SK-N-SH treated with all-trans-retinoic acid at 6 μM for 48 hours (cell line): ENCODE results near the gene CAPN12.

ENCODE experiments used
- ATAC-seq: fragments of 200-7000 bp; cut with Tn5 transposase; 3 replicates; pipeline ENCODE4 v1.9.1; 2020; ENCODE audit warnings: mild to moderate bottlenecking, moderate library complexity
- CSDC2 ChIP-seq: fragments of 250-450 bp; sonication (Bioruptor Pico); IDR thresholded peaks from 2 replicates; pipeline ENCODE4 v1.5.0; 2020; ENCODE audit warnings: mild to moderate bottlenecking, moderate library complexity
- ESRRG ChIP-seq: fragments of 250-450 bp; sonication (Bioruptor Pico); IDR thresholded peaks from 2 replicates; pipeline ENCODE4 v1.6.1; 2021; ENCODE audit warnings: mild to moderate bottlenecking
- GLIS3 ChIP-seq: fragments of 250-450 bp; sonication (Bioruptor Pico); IDR thresholded peaks from 2 replicates; pipeline ENCODE4 v1.5.0; 2020; ENCODE audit warnings: mild to moderate bottlenecking, moderate library complexity
- ISL1 ChIP-seq: fragments of 250-450 bp; sonication (Bioruptor Pico); IDR thresholded peaks from 2 replicates; pipeline ENCODE4 v2.1.2; 2022; ENCODE audit warnings: mild to moderate bottlenecking, moderate library complexity
- PPARA ChIP-seq: fragments of 250-450 bp; sonication (Bioruptor Pico); IDR thresholded peaks from 2 replicates; pipeline ENCODE4 v1.5.0; 2020; ENCODE audit warnings: mild to moderate bottlenecking, borderline replicate concordance
- RARB ChIP-seq: fragments of 250-450 bp; sonication (Bioruptor Pico); IDR thresholded peaks from 2 replicates; pipeline ENCODE4 v1.8.0; 2021; ENCODE audit warnings: mild to moderate bottlenecking, moderate library complexity
- SNAI2 ChIP-seq: fragments of 250-450 bp; sonication (Bioruptor Pico); IDR thresholded peaks from 2 replicates; pipeline ENCODE4 v1.5.0; 2020; ENCODE audit warnings: mild to moderate bottlenecking, moderate library complexity
- TCF4 ChIP-seq: fragments of 250-450 bp; sonication (Bioruptor Pico); IDR thresholded peaks from 2 replicates; pipeline ENCODE4 v1.8.0; 2021; ENCODE audit warnings: mild to moderate bottlenecking, moderate library complexity, borderline replicate concordance
- TOX ChIP-seq: fragments of 250-450 bp; sonication (Bioruptor Pico); IDR thresholded peaks from 2 replicates; pipeline ENCODE4 v1.8.0; 2021; ENCODE audit warnings: mild to moderate bottlenecking, moderate library complexity, borderline replicate concordance
- ZC3H10 ChIP-seq: fragments of 250-450 bp; sonication (Bioruptor Pico); IDR thresholded peaks from 2 replicates; pipeline ENCODE4 v1.5.1; 2021; ENCODE audit warnings: mild to moderate bottlenecking, moderate library complexity
- ZFP3 ChIP-seq: fragments of 250-450 bp; sonication (Bioruptor Pico); IDR thresholded peaks from 2 replicates; pipeline ENCODE4 v1.5.0; 2020; ENCODE audit warnings: mild to moderate bottlenecking, moderate library complexity
- ZFP30 ChIP-seq: fragments of 450-650 bp; formaldehyde crosslinking; IDR thresholded peaks from 2 replicates; pipeline ENCODE4 v1.5.0; 2022; ENCODE audit warnings: mild to moderate bottlenecking, moderate library complexity
- ZNF70 ChIP-seq: fragments of 450-650 bp; formaldehyde crosslinking; IDR thresholded peaks from 2 replicates; pipeline ENCODE4 v1.5.0; 2020; ENCODE audit warnings: mild to moderate bottlenecking, moderate library complexity
- TF ChIP-seq, protein P1 (sequence below): fragments of 250-450 bp; sonication (Bioruptor Pico); IDR thresholded peaks from 2 replicates; pipeline ENCODE4 v1.5.1; 2021; ENCODE audit warnings: mild to moderate bottlenecking, moderate library complexity
- TF ChIP-seq, protein P2 (sequence below): fragments of 250-450 bp; sonication (Bioruptor Pico); IDR thresholded peaks from 2 replicates; pipeline ENCODE4 v1.5.0; 2020; ENCODE audit warnings: mild to moderate bottlenecking, moderate library complexity
- TF ChIP-seq, protein P3 (sequence below): fragments of 250-450 bp; sonication (Bioruptor Pico); IDR thresholded peaks from 2 replicates; pipeline ENCODE4 v1.5.1; 2020; ENCODE audit warnings: low read depth, mild to moderate bottlenecking, moderate library complexity
- TF ChIP-seq, protein P4 (sequence below): fragments of 250-450 bp; sonication (Bioruptor Pico); IDR thresholded peaks from 2 replicates; pipeline ENCODE4 v1.8.0; 2021; ENCODE audit warnings: low read depth, mild to moderate bottlenecking, moderate library complexity, borderline replicate concordance
- TF ChIP-seq, protein P5 (sequence below): fragments of 250-450 bp; sonication (Bioruptor Pico); IDR thresholded peaks from 2 replicates; pipeline ENCODE4 v1.8.0; 2020; ENCODE audit warnings: mild to moderate bottlenecking, moderate library complexity, borderline replicate concordance

Gene CAPN12

DNA sequence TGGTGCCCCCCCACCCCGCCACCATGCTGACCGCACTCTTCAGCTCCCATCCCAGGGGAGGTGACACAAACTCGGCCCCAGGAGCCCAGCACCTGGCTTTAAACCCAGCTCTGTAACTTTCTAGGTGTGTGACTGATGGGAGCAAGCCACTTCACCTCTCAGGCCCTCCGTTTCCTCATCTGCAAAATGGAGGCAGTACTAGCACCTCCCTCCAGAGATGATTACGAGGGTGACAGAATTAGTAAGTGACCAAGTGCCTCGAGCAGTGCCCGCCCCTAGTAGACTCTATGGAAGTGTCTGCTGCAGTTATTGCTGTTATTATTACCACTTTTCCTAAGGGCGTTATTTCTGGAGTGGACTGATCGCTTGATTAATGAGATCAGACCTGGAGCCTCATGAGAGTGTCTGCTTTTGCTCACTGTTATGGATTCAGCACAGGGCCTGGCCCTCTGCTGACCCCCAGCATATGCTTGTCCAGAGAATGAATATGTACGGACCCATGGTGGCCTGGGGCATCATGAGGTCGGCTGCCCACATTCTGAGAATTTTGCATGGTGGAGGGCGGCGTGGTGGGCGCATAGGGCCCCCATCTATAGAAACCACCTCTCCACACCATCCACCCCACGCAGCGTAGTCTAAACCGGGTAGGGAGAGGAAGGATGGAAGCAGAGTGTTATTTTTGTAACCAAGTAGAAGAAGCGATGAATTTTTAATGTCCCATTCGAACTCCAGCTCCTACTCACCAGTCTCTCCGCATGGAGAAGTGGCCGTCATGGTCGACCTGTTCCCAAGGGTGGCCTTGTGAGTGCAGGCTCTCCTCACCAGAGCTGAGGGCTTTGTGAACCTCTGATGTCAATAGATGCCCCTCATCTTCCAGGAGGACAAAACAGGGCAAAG lies 48.2 kb downstream of the CAPN12 start:
- TF ChIP-seq, protein P1, sequence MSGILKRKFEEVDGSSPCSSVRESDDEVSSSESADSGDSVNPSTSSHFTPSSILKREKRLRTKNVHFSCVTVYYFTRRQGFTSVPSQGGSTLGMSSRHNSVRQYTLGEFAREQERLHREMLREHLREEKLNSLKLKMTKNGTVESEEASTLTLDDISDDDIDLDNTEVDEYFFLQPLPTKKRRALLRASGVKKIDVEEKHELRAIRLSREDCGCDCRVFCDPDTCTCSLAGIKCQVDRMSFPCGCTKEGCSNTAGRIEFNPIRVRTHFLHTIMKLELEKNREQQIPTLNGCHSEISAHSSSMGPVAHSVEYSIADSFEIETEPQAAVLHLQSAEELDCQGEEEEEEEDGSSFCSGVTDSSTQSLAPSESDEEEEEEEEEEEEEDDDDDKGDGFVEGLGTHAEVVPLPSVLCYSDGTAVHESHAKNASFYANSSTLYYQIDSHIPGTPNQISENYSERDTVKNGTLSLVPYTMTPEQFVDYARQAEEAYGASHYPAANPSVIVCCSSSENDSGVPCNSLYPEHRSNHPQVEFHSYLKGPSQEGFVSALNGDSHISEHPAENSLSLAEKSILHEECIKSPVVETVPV, result no peak
- no peak for TF ChIP-seq PPARA (CRISPR knock-in tag)
- no peak for TF ChIP-seq TCF4 (CRISPR knock-in tag)
- TF ChIP-seq, protein P2, sequence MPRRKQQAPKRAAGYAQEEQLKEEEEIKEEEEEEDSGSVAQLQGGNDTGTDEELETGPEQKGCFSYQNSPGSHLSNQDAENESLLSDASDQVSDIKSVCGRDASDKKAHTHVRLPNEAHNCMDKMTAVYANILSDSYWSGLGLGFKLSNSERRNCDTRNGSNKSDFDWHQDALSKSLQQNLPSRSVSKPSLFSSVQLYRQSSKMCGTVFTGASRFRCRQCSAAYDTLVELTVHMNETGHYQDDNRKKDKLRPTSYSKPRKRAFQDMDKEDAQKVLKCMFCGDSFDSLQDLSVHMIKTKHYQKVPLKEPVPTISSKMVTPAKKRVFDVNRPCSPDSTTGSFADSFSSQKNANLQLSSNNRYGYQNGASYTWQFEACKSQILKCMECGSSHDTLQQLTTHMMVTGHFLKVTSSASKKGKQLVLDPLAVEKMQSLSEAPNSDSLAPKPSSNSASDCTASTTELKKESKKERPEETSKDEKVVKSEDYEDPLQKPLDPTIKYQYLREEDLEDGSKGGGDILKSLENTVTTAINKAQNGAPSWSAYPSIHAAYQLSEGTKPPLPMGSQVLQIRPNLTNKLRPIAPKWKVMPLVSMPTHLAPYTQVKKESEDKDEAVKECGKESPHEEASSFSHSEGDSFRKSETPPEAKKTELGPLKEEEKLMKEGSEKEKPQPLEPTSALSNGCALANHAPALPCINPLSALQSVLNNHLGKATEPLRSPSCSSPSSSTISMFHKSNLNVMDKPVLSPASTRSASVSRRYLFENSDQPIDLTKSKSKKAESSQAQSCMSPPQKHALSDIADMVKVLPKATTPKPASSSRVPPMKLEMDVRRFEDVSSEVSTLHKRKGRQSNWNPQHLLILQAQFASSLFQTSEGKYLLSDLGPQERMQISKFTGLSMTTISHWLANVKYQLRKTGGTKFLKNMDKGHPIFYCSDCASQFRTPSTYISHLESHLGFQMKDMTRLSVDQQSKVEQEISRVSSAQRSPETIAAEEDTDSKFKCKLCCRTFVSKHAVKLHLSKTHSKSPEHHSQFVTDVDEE (CRISPR knock-in tag), result no peak
- no peak for TF ChIP-seq RARB (CRISPR knock-in tag)
- TF ChIP-seq, protein P3, sequence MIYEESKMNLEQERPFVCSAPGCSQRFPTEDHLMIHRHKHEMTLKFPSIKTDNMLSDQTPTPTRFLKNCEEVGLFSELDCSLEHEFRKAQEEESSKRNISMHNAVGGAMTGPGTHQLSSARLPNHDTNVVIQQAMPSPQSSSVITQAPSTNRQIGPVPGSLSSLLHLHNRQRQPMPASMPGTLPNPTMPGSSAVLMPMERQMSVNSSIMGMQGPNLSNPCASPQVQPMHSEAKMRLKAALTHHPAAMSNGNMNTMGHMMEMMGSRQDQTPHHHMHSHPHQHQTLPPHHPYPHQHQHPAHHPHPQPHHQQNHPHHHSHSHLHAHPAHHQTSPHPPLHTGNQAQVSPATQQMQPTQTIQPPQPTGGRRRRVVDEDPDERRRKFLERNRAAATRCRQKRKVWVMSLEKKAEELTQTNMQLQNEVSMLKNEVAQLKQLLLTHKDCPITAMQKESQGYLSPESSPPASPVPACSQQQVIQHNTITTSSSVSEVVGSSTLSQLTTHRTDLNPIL (CRISPR knock-in tag), result no peak
- ATAC-seq, result no peak

DNA sequence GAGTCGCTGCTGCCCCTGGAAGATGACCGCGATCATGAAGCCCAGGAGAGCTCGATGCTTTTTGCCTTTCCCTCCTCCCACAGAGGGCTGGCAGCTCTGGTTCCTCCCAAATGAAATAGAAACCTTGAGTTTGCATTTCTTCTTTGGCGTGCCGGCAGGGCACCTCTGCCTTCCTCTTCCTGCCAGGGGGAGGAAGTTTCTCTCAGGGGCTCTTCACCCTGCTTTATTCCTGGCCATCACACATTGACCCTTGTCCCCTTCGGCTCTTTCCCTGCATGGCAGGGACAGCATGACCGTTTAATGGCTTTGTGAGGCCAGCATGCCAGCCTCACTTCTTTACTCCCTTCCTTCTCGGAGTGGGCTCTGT lies 49.0 kb downstream of the CAPN12 start:
- ATAC-seq, result no peak
- TF ChIP-seq ESRRG (CRISPR knock-in tag) (no peak), TCF4 (CRISPR knock-in tag) (no peak), ZFP3 (CRISPR knock-in tag) (no peak), ISL1 (CRISPR knock-in tag) (no peak), CSDC2 (CRISPR knock-in tag) (no peak), GLIS3 (CRISPR knock-in tag) (no peak), SNAI2 (CRISPR knock-in tag) (no peak)
- TF ChIP-seq, protein P4, sequence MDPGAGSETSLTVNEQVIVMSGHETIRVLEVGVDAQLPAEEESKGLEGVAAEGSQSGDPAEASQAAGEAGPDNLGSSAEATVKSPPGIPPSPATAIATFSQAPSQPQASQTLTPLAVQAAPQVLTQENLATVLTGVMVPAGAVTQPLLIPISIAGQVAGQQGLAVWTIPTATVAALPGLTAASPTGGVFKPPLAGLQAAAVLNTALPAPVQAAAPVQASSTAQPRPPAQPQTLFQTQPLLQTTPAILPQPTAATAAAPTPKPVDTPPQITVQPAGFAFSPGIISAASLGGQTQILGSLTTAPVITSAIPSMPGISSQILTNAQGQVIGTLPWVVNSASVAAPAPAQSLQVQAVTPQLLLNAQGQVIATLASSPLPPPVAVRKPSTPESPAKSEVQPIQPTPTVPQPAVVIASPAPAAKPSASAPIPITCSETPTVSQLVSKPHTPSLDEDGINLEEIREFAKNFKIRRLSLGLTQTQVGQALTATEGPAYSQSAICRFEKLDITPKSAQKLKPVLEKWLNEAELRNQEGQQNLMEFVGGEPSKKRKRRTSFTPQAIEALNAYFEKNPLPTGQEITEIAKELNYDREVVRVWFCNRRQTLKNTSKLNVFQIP (CRISPR knock-in tag), result no peak

DNA sequence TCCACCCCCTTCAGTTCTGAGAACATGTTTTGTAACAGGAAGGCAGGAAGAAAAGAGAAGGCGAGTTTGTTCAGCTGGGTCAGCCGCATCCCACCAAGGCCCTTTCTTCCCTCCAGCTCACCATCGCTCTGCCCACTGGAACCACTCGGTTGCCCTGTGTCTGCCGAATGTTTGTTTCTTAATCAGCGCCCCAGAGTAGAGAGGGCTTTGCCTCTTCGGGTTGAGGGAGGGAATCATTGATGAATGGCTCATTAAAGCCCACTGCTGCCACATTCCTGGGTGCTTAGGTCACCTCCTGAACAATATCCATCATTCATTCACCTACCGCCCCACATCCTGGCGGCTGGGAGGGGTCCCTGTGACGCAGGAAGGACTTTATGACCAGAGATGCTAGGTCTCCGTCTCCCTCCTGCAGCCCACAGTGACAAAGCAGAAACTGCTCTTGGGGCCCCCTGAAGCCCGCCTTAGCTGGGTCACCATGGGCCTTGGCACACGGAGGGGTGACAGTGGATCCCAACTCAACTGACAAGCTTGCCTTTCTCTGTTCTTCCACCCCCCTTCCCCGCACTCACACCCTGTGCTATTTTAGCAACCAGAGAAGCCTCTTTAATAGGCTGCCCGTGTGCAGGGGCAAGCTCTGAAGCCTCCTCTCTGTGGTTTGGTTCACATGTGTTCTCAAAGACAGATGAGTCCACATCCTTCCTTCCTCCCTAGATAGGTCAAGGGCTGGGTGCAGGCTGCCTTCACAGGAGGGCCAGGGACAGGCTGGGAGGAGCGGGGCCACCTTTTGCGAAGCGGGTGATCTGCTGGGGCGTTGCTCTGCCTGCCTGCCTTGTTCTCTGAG lies 50.7 kb downstream of the CAPN12 start:
- peak; percentile 38 for ATAC-seq

More for the DNA sequence above, 50.7 kb downstream of the CAPN12 start:
- TF ChIP-seq, protein P4 (CRISPR knock-in tag), result no peak
- TF ChIP-seq ESRRG (CRISPR knock-in tag) (peak; percentile 19; the same call in 1 of the 2 replicates), SNAI2 (CRISPR knock-in tag) (peak; percentile 49; the same call in 1 of the 2 replicates), ZFP30 (CRISPR knock-in tag) (no peak), ZNF70 (no peak), CSDC2 (CRISPR knock-in tag) (peak; percentile 22; the same call in 1 of the 2 replicates), TOX (CRISPR knock-in tag) (0 out of 2 replicates have a peak, but pooled peaks have one; percentile 13), ISL1 (CRISPR knock-in tag) (peak; percentile 56; the same call in 1 of the 2 replicates), RARB (CRISPR knock-in tag) (0 out of 2 replicates have a peak, but pooled peaks have one; percentile 13), ZFP3 (CRISPR knock-in tag) (0 out of 2 replicates have a peak, but pooled peaks have one; percentile 31), GLIS3 (CRISPR knock-in tag) (no peak), ZC3H10 (CRISPR knock-in tag) (peak; percentile 31)
- TF ChIP-seq, protein P3 (CRISPR knock-in tag), result peak; percentile 60; the same call in 1 of the 2 replicates
- TF ChIP-seq, protein P5, sequence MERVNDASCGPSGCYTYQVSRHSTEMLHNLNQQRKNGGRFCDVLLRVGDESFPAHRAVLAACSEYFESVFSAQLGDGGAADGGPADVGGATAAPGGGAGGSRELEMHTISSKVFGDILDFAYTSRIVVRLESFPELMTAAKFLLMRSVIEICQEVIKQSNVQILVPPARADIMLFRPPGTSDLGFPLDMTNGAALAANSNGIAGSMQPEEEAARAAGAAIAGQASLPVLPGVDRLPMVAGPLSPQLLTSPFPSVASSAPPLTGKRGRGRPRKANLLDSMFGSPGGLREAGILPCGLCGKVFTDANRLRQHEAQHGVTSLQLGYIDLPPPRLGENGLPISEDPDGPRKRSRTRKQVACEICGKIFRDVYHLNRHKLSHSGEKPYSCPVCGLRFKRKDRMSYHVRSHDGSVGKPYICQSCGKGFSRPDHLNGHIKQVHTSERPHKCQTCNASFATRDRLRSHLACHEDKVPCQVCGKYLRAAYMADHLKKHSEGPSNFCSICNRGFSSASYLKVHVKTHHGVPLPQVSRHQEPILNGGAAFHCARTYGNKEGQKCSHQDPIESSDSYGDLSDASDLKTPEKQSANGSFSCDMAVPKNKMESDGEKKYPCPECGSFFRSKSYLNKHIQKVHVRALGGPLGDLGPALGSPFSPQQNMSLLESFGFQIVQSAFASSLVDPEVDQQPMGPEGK (CRISPR knock-in tag), result peak; percentile 31; the same call in 1 of the 2 replicates
- TF ChIP-seq, all 23 proteins: peak for 10
